NK-92 (cell line): ENCODE measurements around the gene WDR11.

ENCODE experiments used
- DNase-seq: peaks from one replicate; lab custom pipeline; 2025; ENCODE audit not compliant: unreplicated experiment; lab: John Stamatoyannopoulos, UW

WDR11 gene

GRCh38 chr10:120850911-120851865, at the start of gene WDR11:
Gene WDR11, plus strand, starts transcription at chr10:120851362. Its CDS starts 59 bp downstream, at chr10:120851421.
- no peak for DNase-seq

GRCh38 chr10:120802935-120803334, 48.2 kb upstream of the WDR11 start:
- no peak for DNase-seq

- DNase-seq, result no peak
Observed at GRCh38 chr10:120803972-120804371, 47.2 kb upstream of the WDR11 start.

GRCh38 chr10:120805014-120805812, 45.9 kb upstream of the WDR11 start:
- DNase-seq, result no peak

- DNase-seq, result no peak
Observed at GRCh38 chr10:120806081-120806480, 45.1 kb upstream of the WDR11 start.

- no peak for DNase-seq
Observed at GRCh38 chr10:120810298-120810697, 40.9 kb upstream of the WDR11 start.

GRCh38 chr10:120813085-120813484, 38.1 kb upstream of the WDR11 start:
- no peak for DNase-seq

GRCh38 chr10:120818301-120818700, 32.9 kb upstream of the WDR11 start:
- no peak for DNase-seq

- no peak for DNase-seq
Observed at GRCh38 chr10:120819366-120819765, 31.8 kb upstream of the WDR11 start.

GRCh38 chr10:120823266-120823665, 27.9 kb upstream of the WDR11 start:
- DNase-seq, result no peak

GRCh38 chr10:120824881-120825309, 26.3 kb upstream of the WDR11 start:
- DNase-seq, result no peak

- no peak for DNase-seq
Observed at GRCh38 chr10:120825878-120826769, 25.0 kb upstream of the WDR11 start.

- no peak for DNase-seq
Observed at GRCh38 chr10:120827251-120827875, 23.8 kb upstream of the WDR11 start.

- DNase-seq, result no peak
Observed at GRCh38 chr10:120828763-120829319, 22.3 kb upstream of the WDR11 start.

GRCh38 chr10:120832106-120832505, 19.1 kb upstream of the WDR11 start:
- DNase-seq, result no peak

- DNase-seq, result no peak
Observed at GRCh38 chr10:120833222-120833928, 17.8 kb upstream of the WDR11 start.

- no peak for DNase-seq
Observed at GRCh38 chr10:120835603-120836002, 15.6 kb upstream of the WDR11 start.

- no peak for DNase-seq
Observed at GRCh38 chr10:120838941-120839340, 12.2 kb upstream of the WDR11 start.

GRCh38 chr10:120841522-120842189, 9.5 kb upstream of the WDR11 start:
- no peak for DNase-seq
